ENCODE measurements around the gene CACNG7. TPM values are rescaled to one million over a fixed set of nuclear protein-coding genes. Genes with fewer than 3 reads are reported as not detected.

CACNG7 gene
- total RNA-seq, 1 experiment from 2014 or later: not detected

- Histone ChIP-seq H2AFZ (ENCODE audit: low read length) (no peak overlapping the region), H4K20me1 (ENCODE audit: low read length) (no peaks in the 10 kb centered on the region), H3K9ac (ENCODE audit: low read length) (no peak overlapping the region), H3K4me3 (ENCODE audit: low read length) (no peak overlapping the region), H3K36me3 (ENCODE audit: low read depth, low read length) (no peaks in the 10 kb centered on the region), H3K27me3 (ENCODE audit: low read length) (peaks cover 50% of the 10 kb centered on the region), H3K27ac (ENCODE audit: low read length) (no peak overlapping the region), H3K4me2 (ENCODE audit: low read length) (no peak overlapping the region), H3K9me2 (replicated peaks; ENCODE audit: low read length) (no peaks in the 10 kb centered on the region), H3K79me2 (ENCODE audit: low read length) (no peaks in the 10 kb centered on the region), H3K4me1 (ENCODE audit: insufficient read depth, low read length) (peaks cover 16% of the 10 kb centered on the region), H3K9me3 (ENCODE audit: low read length) (no peaks in the 10 kb centered on the region), H3F3A (ENCODE audit: low read length, unreplicated experiment) (no peaks in the 10 kb centered on the region)
- TF ChIP-seq CTCF (conservative IDR thresholded peaks at IDR 0.05; ENCODE audit: low read depth, low read length): no peak
- TF ChIP-seq EZH2 (IDR thresholded peaks at IDR 0.05; ENCODE audit: low read length, unreplicated experiment): peak; percentile 78
- ChIA-PET CTCF (no interaction called here), POLR2A (ENCODE audit: unreplicated experiment) (no interaction called here)
- BruUV-seq (replicated peaks): no TSS peak
- DNase-seq: no peak
- intact Hi-C loops (cut with micrococcal nuclease): loop anchor here (5.0 to 10.0 kb wide), 2 partner anchors 65 to 113 kb away; no protein-coding TSS in a partner anchor
- no peak for ATAC-seq
These were observed 542 bp downstream of the CACNG7 start for GRCh38 chr19:53909471-53910169.

- H3K9me3 ChIP-seq (ENCODE audit: low read length): no peaks in the 10 kb centered on the region
- no peaks in the 10 kb centered on the region for H3F3A ChIP-seq (ENCODE audit: low read length, unreplicated experiment)
- H3K27me3 ChIP-seq (ENCODE audit: low read length): peaks cover 50% of the 10 kb centered on the region
- no peaks in the 10 kb centered on the region for H3K36me3 ChIP-seq (ENCODE audit: low read depth, low read length)
- H4K20me1 ChIP-seq (ENCODE audit: low read length): no peaks in the 10 kb centered on the region
- TF ChIP-seq EZH2phosphoT487 (IDR thresholded peaks at IDR 0.05; ENCODE audit: borderline replicate concordance, low read length): no peak
- TF ChIP-seq CTCF (conservative IDR thresholded peaks at IDR 0.05; ENCODE audit: low read depth, low read length): no peak
- no peak for TF ChIP-seq EZH2 (IDR thresholded peaks at IDR 0.05; ENCODE audit: low read length, unreplicated experiment)
- H3K9ac ChIP-seq (ENCODE audit: low read length): no peak overlapping the region
- BruUV-seq (replicated peaks): no TSS peak
- DNase-seq (no peak), ATAC-seq (no peak)
- H3K27ac ChIP-seq (ENCODE audit: low read length): no peak overlapping the region
- no peak overlapping the region for H2AFZ ChIP-seq (ENCODE audit: low read length)
- H3K79me2 ChIP-seq (ENCODE audit: low read length): no peaks in the 10 kb centered on the region
- H3K9me2 ChIP-seq (replicated peaks; ENCODE audit: low read length): no peaks in the 10 kb centered on the region
- no peak overlapping the region for H3K4me2 ChIP-seq (ENCODE audit: low read length)
- peaks cover 10% of the 10 kb centered on the region for H3K4me1 ChIP-seq (ENCODE audit: insufficient read depth, low read length)
- POLR2A ChIA-PET (ENCODE audit: unreplicated experiment): no interaction called here
- CTCF ChIA-PET: interaction anchor here (0.6 kb wide), 1 partner anchor 120 kb away, joined by 13 read pairs; no protein-coding TSS in a partner anchor
- H3K4me3 ChIP-seq (ENCODE audit: low read length): no peak overlapping the region
- intact Hi-C loops (cut with micrococcal nuclease): no loop called here
These were observed 1.1 kb downstream of the CACNG7 start for GRCh38 chr19:53910170-53910518.

GRCh38 chr19:53912653-53913052 lies 3.6 kb downstream of the CACNG7 start:
- CTCF ChIA-PET: no interaction called here
- no peak overlapping the region for H3K27ac ChIP-seq (ENCODE audit: low read length)
- no peaks in the 10 kb centered on the region for H4K20me1 ChIP-seq (ENCODE audit: low read length)
- no peak for ATAC-seq
- H3K9me2 ChIP-seq (replicated peaks; ENCODE audit: low read length): no peaks in the 10 kb centered on the region
- POLR2A ChIA-PET (ENCODE audit: unreplicated experiment): no interaction called here
- no peaks in the 10 kb centered on the region for H3K79me2 ChIP-seq (ENCODE audit: low read length)
- H3K9ac ChIP-seq (ENCODE audit: low read length): no peak overlapping the region
- peaks cover 42% of the 10 kb centered on the region for H3K27me3 ChIP-seq (ENCODE audit: low read length)
- BruUV-seq (replicated peaks): no TSS peak
- H3K9me3 ChIP-seq (ENCODE audit: low read length): no peaks in the 10 kb centered on the region
- intact Hi-C loops (cut with micrococcal nuclease): no loop called here
- no peak overlapping the region for H3K4me2 ChIP-seq (ENCODE audit: low read length)
- H3K36me3 ChIP-seq (ENCODE audit: low read depth, low read length): no peaks in the 10 kb centered on the region
- H2AFZ ChIP-seq (ENCODE audit: low read length): no peak overlapping the region
- H3K4me3 ChIP-seq (ENCODE audit: low read length): no peak overlapping the region
- TF ChIP-seq EZH2phosphoT487 (IDR thresholded peaks at IDR 0.05; ENCODE audit: borderline replicate concordance, low read length) (no peak), CTCF (conservative IDR thresholded peaks at IDR 0.05; ENCODE audit: low read depth, low read length) (peak; percentile 52; the same call in 1 of the 2 replicates)
- DNase-seq: no peak
- peaks cover 8% of the 10 kb centered on the region; the same call in 1 of the 2 replicates for H3K4me1 ChIP-seq (ENCODE audit: insufficient read depth, low read length)
- no peaks in the 10 kb centered on the region for H3F3A ChIP-seq (ENCODE audit: low read length, unreplicated experiment)

All from PC-3 (cell line).